ENCODE data around the gene ACAT2.

Gene ACAT2

GRCh38 chr6:159759645-159760044 is 2.2 kb upstream of the ACAT2 start:
- TF ChIP-seq CTCF (IDR thresholded peaks at IDR 0.05; ENCODE audit: borderline replicate concordance, control extremely low read depth, extremely low read depth, insufficient read depth, missing control alignments) = no peak
- in situ Hi-C loops (cut with MboI; ENCODE audit: low sequenced_read_pairs, unreplicated experiment) = no loop called here
- no peak for DNase-seq (ENCODE audit: low spot score)

- no peak for TF ChIP-seq CTCF (IDR thresholded peaks at IDR 0.05; ENCODE audit: borderline replicate concordance, control extremely low read depth, extremely low read depth, insufficient read depth, missing control alignments)
- no peak for DNase-seq (ENCODE audit: low spot score)
- in situ Hi-C loops (cut with MboI; ENCODE audit: low sequenced_read_pairs, unreplicated experiment) = no loop called here
Observed at GRCh38 chr6:159760602-159761057, 1.2 kb upstream of the ACAT2 start.

- peak; percentile 43 for DNase-seq (ENCODE audit: low spot score)
- no peak for TF ChIP-seq CTCF (IDR thresholded peaks at IDR 0.05; ENCODE audit: borderline replicate concordance, control extremely low read depth, extremely low read depth, insufficient read depth, missing control alignments)
- in situ Hi-C loops (cut with MboI; ENCODE audit: low sequenced_read_pairs, unreplicated experiment) = no loop called here
Observed at GRCh38 chr6:159761129-159761872, 544 bp upstream of the ACAT2 start.

- TF ChIP-seq CTCF (IDR thresholded peaks at IDR 0.05; ENCODE audit: borderline replicate concordance, control extremely low read depth, extremely low read depth, insufficient read depth, missing control alignments) = no peak
- in situ Hi-C loops (cut with MboI; ENCODE audit: low sequenced_read_pairs, unreplicated experiment) = no loop called here
- peak; percentile 53 for DNase-seq (ENCODE audit: low spot score)
Observed at GRCh38 chr6:159762681-159763293, 942 bp downstream of the ACAT2 start.

- no peak for DNase-seq (ENCODE audit: low spot score)
- in situ Hi-C loops (cut with MboI; ENCODE audit: low sequenced_read_pairs, unreplicated experiment) = no loop called here
- TF ChIP-seq CTCF (IDR thresholded peaks at IDR 0.05; ENCODE audit: borderline replicate concordance, control extremely low read depth, extremely low read depth, insufficient read depth, missing control alignments) = no peak
Observed at GRCh38 chr6:159766906-159767305, 5.1 kb downstream of the ACAT2 start.

- in situ Hi-C loops (cut with MboI; ENCODE audit: low sequenced_read_pairs, unreplicated experiment) = no loop called here
- no peak for TF ChIP-seq CTCF (IDR thresholded peaks at IDR 0.05; ENCODE audit: borderline replicate concordance, control extremely low read depth, extremely low read depth, insufficient read depth, missing control alignments)
Observed at GRCh38 chr6:159769470-159769869, 7.6 kb downstream of the ACAT2 start.

More at GRCh38 chr6:159769470-159769869, 7.6 kb downstream of the ACAT2 start:
- DNase-seq (ENCODE audit: low spot score) = no peak

Data from GM13976 (cell line).